ENCODE measurements around the gene ARHGAP12. TPM values are rescaled to one million over a fixed set of nuclear protein-coding genes. Genes with fewer than 3 reads are reported as not detected.

ARHGAP12 gene
- total RNA-seq, 1 experiment from 2014 or later = 62.3 TPM

DNA sequence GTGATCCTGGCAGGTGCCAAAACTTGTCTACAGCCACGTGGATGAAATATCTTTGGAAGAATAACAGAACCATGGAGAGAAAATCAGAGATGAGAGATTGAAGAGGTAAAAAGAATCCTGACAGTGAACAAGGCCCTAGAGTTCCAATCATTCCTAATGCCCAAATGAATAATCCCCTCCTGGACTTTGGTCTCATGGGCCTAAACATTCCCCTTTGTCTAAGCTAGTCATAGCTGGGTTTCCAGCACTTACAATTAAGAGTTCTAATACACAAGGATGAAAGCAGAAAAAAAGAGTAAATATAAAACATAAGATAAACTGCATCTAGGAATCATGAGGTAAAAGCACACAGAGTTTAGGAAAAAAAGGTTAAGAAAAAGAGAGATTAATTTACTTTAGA lies 40.2 kb downstream of the ARHGAP12 start:
- intact Hi-C loops (cut with micrococcal nuclease; ENCODE audit: unreplicated experiment) = loop anchor here (2.0 kb wide), 2 partner anchors 24 to 40 kb away; partner anchors contain the start of gene ARHGAP12
- CTCF ChIA-PET = interaction anchor here (0.8 to 0.9 kb wide), 2 partner anchors 26 to 41 kb away, joined by 3 to 5 read pairs; no protein-coding TSS in a partner anchor

GRCh38 chr10:31887850-31888249 lies 40.8 kb downstream of the ARHGAP12 start:
- Mint-ChIP-seq H3K36me3 (ENCODE audit: insufficient read depth, unreplicated experiment) (peaks cover 23% of the 10 kb centered on the region), H3K27ac (ENCODE audit: unreplicated experiment) (peak overlapping the region; percentile 84), H3K4me1 (ENCODE audit: low read depth, unreplicated experiment) (peaks cover 48% of the 10 kb centered on the region), H3K4me3 (ENCODE audit: unreplicated experiment) (peak overlapping the region; percentile 59), H3K9me3 (ENCODE audit: unreplicated experiment) (no peaks in the 10 kb centered on the region), H3K27me3 (ENCODE audit: insufficient read depth, unreplicated experiment) (no peaks in the 10 kb centered on the region)
- Histone ChIP-seq H3K27me3 (replicated peaks; ENCODE audit: control insufficient read depth, insufficient read depth, low read length) (no peaks in the 10 kb centered on the region), H3K36me3 (ENCODE audit: control insufficient read depth, insufficient read depth, low read length) (no peaks in the 10 kb centered on the region), H3K4me1 (peaks cover 50% of the 10 kb centered on the region), H3K4me3 (ENCODE audit: low read depth, low read length) (no peak overlapping the region), H3K9me3 (0 out of 2 replicates have a peak, but pooled peaks cover 3% of the 10 kb centered on the region)
- no peak for DNase-seq
- CTCF ChIA-PET = interaction anchor here (0.8 kb wide), 1 partner anchor 26 kb away, joined by 3 read pairs; no protein-coding TSS in a partner anchor
- no TSS peak for BruUV-seq (replicated peaks)
- intact Hi-C loops (cut with micrococcal nuclease; ENCODE audit: unreplicated experiment) = loop anchor here (2.0 kb wide), 2 partner anchors 23 to 41 kb away; partner anchors contain the start of gene ARHGAP12
- POLR2A ChIA-PET = no interaction called here
- no peak for TF ChIP-seq CTCF (IDR thresholded peaks at IDR 0.05; ENCODE audit: insufficient read depth in 1 of 2, low read depth in 1 of 2, low read length in 1 of 2, severe bottlenecking in 1 of 2, unreplicated experiment in 1 of 2)

More for the DNA sequence above, 40.2 kb downstream of the ARHGAP12 start:
- Histone ChIP-seq H3K36me3 (ENCODE audit: control insufficient read depth, insufficient read depth, low read length) (no peaks in the 10 kb centered on the region), H3K4me1 (peaks cover 50% of the 10 kb centered on the region), H3K4me3 (ENCODE audit: low read depth, low read length) (no peak overlapping the region), H3K9me3 (0 out of 2 replicates have a peak, but pooled peaks cover 3% of the 10 kb centered on the region), H3K27me3 (replicated peaks; ENCODE audit: control insufficient read depth, insufficient read depth, low read length) (no peaks in the 10 kb centered on the region)
- H3K9me3 Mint-ChIP-seq (ENCODE audit: unreplicated experiment) = no peaks in the 10 kb centered on the region
- BruUV-seq (replicated peaks) = no TSS peak
- peak in 1 of 2 experiments; percentile 40 for DNase-seq
- no peak for TF ChIP-seq CTCF (IDR thresholded peaks at IDR 0.05; ENCODE audit: insufficient read depth in 1 of 2, low read depth in 1 of 2, low read length in 1 of 2, severe bottlenecking in 1 of 2, unreplicated experiment in 1 of 2)
- POLR2A ChIA-PET = interaction anchor here (0.7 kb wide), 1 partner anchor 74 kb away, joined by 3 read pairs; no protein-coding TSS in a partner anchor
- peaks cover 21% of the 10 kb centered on the region for H3K36me3 Mint-ChIP-seq (ENCODE audit: insufficient read depth, unreplicated experiment)
- peak overlapping the region; percentile 84 for H3K27ac Mint-ChIP-seq (ENCODE audit: unreplicated experiment)
- peaks cover 44% of the 10 kb centered on the region for H3K4me1 Mint-ChIP-seq (ENCODE audit: low read depth, unreplicated experiment)
- H3K4me3 Mint-ChIP-seq (ENCODE audit: unreplicated experiment) = peak overlapping the region; percentile 59
- H3K27me3 Mint-ChIP-seq (ENCODE audit: insufficient read depth, unreplicated experiment) = no peaks in the 10 kb centered on the region

GRCh38 chr10:31886885-31887284 lies 41.7 kb downstream of the ARHGAP12 start:
- H3K4me3 ChIP-seq (ENCODE audit: low read depth, low read length) = no peak overlapping the region
- Mint-ChIP-seq H3K27ac (ENCODE audit: unreplicated experiment) (no peak overlapping the region), H3K27me3 (ENCODE audit: insufficient read depth, unreplicated experiment) (no peaks in the 10 kb centered on the region), H3K9me3 (ENCODE audit: unreplicated experiment) (no peaks in the 10 kb centered on the region), H3K36me3 (ENCODE audit: insufficient read depth, unreplicated experiment) (peaks cover 23% of the 10 kb centered on the region), H3K4me1 (ENCODE audit: low read depth, unreplicated experiment) (peaks cover 41% of the 10 kb centered on the region), H3K4me3 (ENCODE audit: unreplicated experiment) (no peak overlapping the region)
- no peaks in the 10 kb centered on the region for H3K27me3 ChIP-seq (replicated peaks; ENCODE audit: control insufficient read depth, insufficient read depth, low read length)
- POLR2A ChIA-PET = no interaction called here
- CTCF ChIA-PET = no interaction called here
- TF ChIP-seq CTCF (IDR thresholded peaks at IDR 0.05; ENCODE audit: insufficient read depth in 1 of 2, low read depth in 1 of 2, low read length in 1 of 2, severe bottlenecking in 1 of 2, unreplicated experiment in 1 of 2) = no peak
- intact Hi-C loops (cut with micrococcal nuclease; ENCODE audit: unreplicated experiment) = no loop called here
- H3K9me3 ChIP-seq = 0 out of 2 replicates have a peak, but pooled peaks cover 3% of the 10 kb centered on the region
- no peak for DNase-seq
- no TSS peak for BruUV-seq (replicated peaks)
- no peaks in the 10 kb centered on the region for H3K36me3 ChIP-seq (ENCODE audit: control insufficient read depth, insufficient read depth, low read length)
- H3K4me1 ChIP-seq = peaks cover 56% of the 10 kb centered on the region

All from Caco-2 (cell line).